HCT116 (cell line): ENCODE measurements around the gene LHPP. TPM values are rescaled to one million over a fixed set of nuclear protein-coding genes. Genes with fewer than 3 reads are reported as not detected.

ENCODE experiments used
- ATAC-seq: fragments of 200-7000 bp; cut with Tn5 transposase; 2 replicates; pipeline ENCODE4 v1.9.1; 2020; ENCODE audit warnings: mild to moderate bottlenecking, moderate library complexity
- Bru-seq: library from RNA; stranded (reverse); fragments of 400-500 nt; gene quantifications from one replicate; lab custom pipeline; 2021; lab: Mats Ljungman, UMichigan
- BruChase-seq, 2 experiments: library from RNA; stranded (reverse); fragments of 400-500 nt; gene quantifications; one replicate each; lab custom pipeline; 2021; lab: Mats Ljungman, UMichigan
- BruUV-seq: library from RNA; stranded (reverse); fragments of 400-500 nt; replicated peaks from 2 replicates; lab custom pipeline; 2021; lab: Mats Ljungman, UMichigan
- CTCF ChIA-PET: fragments of 300-600 bp; sonication (Branson Sonifier 250); formaldehyde crosslinking; loops from one replicate; lab custom pipeline; 2021; ENCODE audit warnings: antibody characterized with exemption; lab: Charles Lee
- POLR2A ChIA-PET: fragments of 300-600, 350-600 bp; sonication (Branson Sonifier 250); formaldehyde crosslinking; loops from one replicate; lab custom pipeline; 2021; ENCODE audit warnings: antibody characterized with exemption; lab: Charles Lee
- RAD21 ChIA-PET, 2 experiments: fragments of 300-600 bp; sonication (Branson Sonifier 250); formaldehyde crosslinking; loops; one replicate each; lab custom pipeline; 2023; ENCODE audit warnings: low total read pairs in 2 of 2; ENCODE audit not compliant: uncharacterized antibody in 2 of 2, unreplicated experiment in 2 of 2, low non-redundant PET in 1 of 2; lab: Charles Lee
- DNase-seq: peaks from one replicate; pipeline ENCODE4 v3.0.0-alpha.2; 2010; ENCODE audit warnings: low read depth, low spot score
- H2AFZ ChIP-seq: fragments of 200-600 bp; shearing (Covaris generic), sonication (generic); 2 replicates; pipeline ENCODE4 v1.6.1; 2017; ENCODE audit warnings: low read depth, mixed run types, mixed read lengths, antibody characterized with exemption, low read length; ENCODE audit not compliant: poor library complexity, severe bottlenecking
- H3K27ac ChIP-seq: 2 replicates; pipeline ENCODE4 v1.5.1; 2012; ENCODE audit warnings: low read depth, low read length
- H3K27me3 ChIP-seq: fragments of 200-600 bp; sonication (generic); 2 replicates; pipeline ENCODE4 v1.6.1; 2016; ENCODE audit warnings: mixed run types, low read length, mixed read lengths; ENCODE audit not compliant: insufficient read depth
- H3K36me3 ChIP-seq, 2 experiments: fragments of 200-500 bp in 1 of 2; fragments of 200-600 bp in 1 of 2; sonication (Bioruptor generic) in 1 of 2; sonication (generic) in 1 of 2; 2 replicates each; pipeline versions ENCODE4 v1.5.1 to v1.6.1; 2014 to 2016; ENCODE audit warnings: low read length in 2 of 2, inconsistent platforms in 1 of 2, mixed read lengths in 1 of 2, mixed run types in 1 of 2; ENCODE audit not compliant: insufficient read depth in 2 of 2, control insufficient read depth in 1 of 2
- H3K4me1 ChIP-seq, 2 experiments: fragments of 200-600 bp in 1 of 2; sonication (generic) in 1 of 2; 2 replicates each; pipeline versions ENCODE4 v1.5.1 to v1.6.1; 2012 to 2017; ENCODE audit warnings: low read length in 2 of 2, inconsistent platforms in 1 of 2, mild to moderate bottlenecking in 1 of 2, mixed read lengths in 1 of 2, mixed run types in 1 of 2, moderate library complexity in 1 of 2; ENCODE audit not compliant: insufficient read depth in 2 of 2, control insufficient read depth in 1 of 2
- H3K4me2 ChIP-seq: fragments of 200-600 bp; sonication (generic); 2 replicates; pipeline ENCODE4 v1.6.1; 2017; ENCODE audit warnings: mixed run types, low read length, mixed read lengths
- H3K4me3 ChIP-seq, 2 experiments: fragments of 200-600 bp in 1 of 2; sonication (generic) in 1 of 2; replicated peaks in 1 of 2; 2 replicates each; pipeline ENCODE4 v1.5.1; 2011 to 2016; ENCODE audit warnings: low read length in 2 of 2, control low read depth in 1 of 2, low read depth in 1 of 2, mild to moderate bottlenecking in 1 of 2, mixed read lengths in 1 of 2, mixed run types in 1 of 2
- H3K79me2 ChIP-seq: fragments of 200-600 bp; sonication (generic); 2 replicates; pipeline ENCODE4 v1.6.1; 2017; ENCODE audit warnings: mild to moderate bottlenecking, mixed run types, low read length, moderate library complexity, mixed read lengths; ENCODE audit not compliant: insufficient read depth
- H3K9ac ChIP-seq: fragments of 200-600 bp; sonication (generic); 2 replicates; pipeline ENCODE4 v1.6.1; 2016; ENCODE audit warnings: low read length, mixed read lengths
- H3K9me2 ChIP-seq: fragments of 200-600 bp; sonication (generic), shearing (Covaris generic); 2 replicates; pipeline ENCODE4 v1.6.1; 2017; ENCODE audit warnings: mixed run types, mild to moderate bottlenecking, moderate library complexity; ENCODE audit not compliant: insufficient read depth
- H3K9me3 ChIP-seq, 2 experiments: fragments of 200-500 bp in 1 of 2; fragments of 200-600 bp in 1 of 2; sonication (Bioruptor generic) in 1 of 2; sonication (generic) in 1 of 2; 2 replicates each; pipeline ENCODE4 v1.6.1; 2014 to 2017; ENCODE audit warnings: low read length in 2 of 2, mixed read lengths in 2 of 2, inconsistent platforms in 1 of 2, low read depth in 1 of 2, mild to moderate bottlenecking in 1 of 2, mixed run types in 1 of 2, moderate library complexity in 1 of 2; ENCODE audit not compliant: control insufficient read depth in 1 of 2, insufficient read depth in 1 of 2
- H4K20me1 ChIP-seq: fragments of 200-600 bp; sonication (generic), shearing (Covaris generic); 2 replicates; pipeline ENCODE4 v1.6.1; 2017; ENCODE audit warnings: mixed run types, mild to moderate bottlenecking, moderate library complexity; ENCODE audit not compliant: insufficient read depth
- CBX3 ChIP-seq: IDR thresholded peaks from 2 replicates; pipeline ENCODE4 v1.6.1; 2012; ENCODE audit warnings: low read depth
- CEBPB ChIP-seq: IDR thresholded peaks from 2 replicates; pipeline ENCODE4 v1.6.1; 2012; ENCODE audit warnings: low read depth
- EGR1 ChIP-seq: IDR thresholded peaks from 2 replicates; pipeline ENCODE4 v1.6.1; 2012; ENCODE audit warnings: low read depth
- EZH2 ChIP-seq: fragments of 200-600 bp; sonication (generic); IDR thresholded peaks from 2 replicates; pipeline ENCODE4 v1.6.1; 2017; ENCODE audit warnings: antibody characterized with exemption, mixed run types
- EZH2phosphoT487 ChIP-seq: fragments of 200-600 bp; IDR thresholded peaks from 2 replicates; pipeline ENCODE4 v1.6.1; 2018; ENCODE audit warnings: antibody characterized with exemption, borderline replicate concordance
- FOSL1 ChIP-seq: IDR thresholded peaks from 2 replicates; pipeline ENCODE4 v1.6.1; 2012; ENCODE audit warnings: low read depth
- JUND ChIP-seq: IDR thresholded peaks from 2 replicates; pipeline ENCODE4 v1.6.1; 2012
- POLR2A ChIP-seq: IDR thresholded peaks from 2 replicates; pipeline ENCODE4 v1.7.0; 2011; ENCODE audit warnings: borderline replicate concordance; ENCODE audit not compliant: insufficient read depth, insufficient read length; ENCODE audit errors: extremely low read depth
- POLR2AphosphoS5 ChIP-seq: IDR thresholded peaks from 2 replicates; pipeline ENCODE4 v1.6.1; 2011; ENCODE audit warnings: mild to moderate bottlenecking, low read depth, low read length, moderate library complexity
- RAD21 ChIP-seq: IDR thresholded peaks from 2 replicates; pipeline ENCODE4 v1.6.1; 2012; ENCODE audit warnings: low read depth, mild to moderate bottlenecking
- REST ChIP-seq: IDR thresholded peaks from 2 replicates; pipeline ENCODE4 v1.6.1; 2012; ENCODE audit warnings: low read depth
- SIN3A ChIP-seq: IDR thresholded peaks from 2 replicates; pipeline ENCODE4 v1.6.1; 2012; ENCODE audit warnings: low read depth
- SP1 ChIP-seq: IDR thresholded peaks from 2 replicates; pipeline ENCODE4 v1.6.1; 2012; ENCODE audit warnings: low read depth
- SRF ChIP-seq: IDR thresholded peaks from 2 replicates; pipeline ENCODE4 v1.6.1; 2012; ENCODE audit warnings: low read depth
- TCF7L2 ChIP-seq: IDR thresholded peaks from 2 replicates; pipeline ENCODE4 v1.7.0; 2011; ENCODE audit warnings: borderline replicate concordance, inconsistent platforms; ENCODE audit not compliant: insufficient read depth, insufficient read length; ENCODE audit errors: extremely low read depth
- YY1 ChIP-seq: IDR thresholded peaks from 2 replicates; pipeline ENCODE4 v1.6.1; 2011; ENCODE audit warnings: low read length, low read depth, moderate library complexity, mild to moderate bottlenecking; ENCODE audit not compliant: insufficient replicate concordance; ENCODE audit errors: extremely low read depth
- ZFX ChIP-seq: fragments of 450-650 bp; IDR thresholded peaks from 2 replicates; pipeline ENCODE4 v1.6.1; 2017
- ZNF274 ChIP-seq: fragments of 200-500 bp; sonication (Bioruptor generic); IDR thresholded peaks from 2 replicates; pipeline ENCODE4 v1.6.1; 2014; ENCODE audit warnings: mild to moderate bottlenecking, low read depth, low read length, inconsistent platforms
- intact Hi-C: fragments of 100-400 bp; cut with micrococcal nuclease; formaldehyde crosslinking; loops from 2 replicates; pipeline ENCODE4 v1.10.0; 2022
- long read RNA-seq: library from polyadenylated mRNA; unstranded; transcript quantifications from one replicate; pipeline ENCODE4 v2.0.0, GENCODE V29; 2021; ENCODE audit not compliant: unreplicated experiment
- polyA plus RNA-seq: library from polyadenylated mRNA; unstranded; fragments of >200 nt; gene quantifications from 2 replicates; pipeline ENCODE4 v1.2.1, GENCODE V29; 2012; ENCODE audit warnings: missing spikeins
- total RNA-seq: library from RNA; stranded (reverse); gene quantifications from one replicate; pipeline ENCODE4 v1.2.1, GENCODE V29; 2021; ENCODE audit not compliant: unreplicated experiment
- TF ChIP-seq, protein P1 (sequence below): IDR thresholded peaks from 2 replicates; pipeline ENCODE4 v1.6.1; 2012
- TF ChIP-seq, protein P2 (sequence below), 3 experiments: fragments of 200-600 bp in 1 of 3; sonication (generic) in 1 of 3; IDR thresholded peaks in 2 of 3; conservative IDR thresholded peaks in 1 of 3; 2 replicates each; pipeline ENCODE4 v1.5.1; 2012 to 2017; ENCODE audit warnings: low read depth in 2 of 3, low read length in 2 of 3, antibody characterized with exemption in 1 of 3, borderline replicate concordance in 1 of 3, control low read depth in 1 of 3, mild to moderate bottlenecking in 1 of 3, mixed read lengths in 1 of 3, mixed run types in 1 of 3, moderate library complexity in 1 of 3; ENCODE audit not compliant: insufficient read depth in 1 of 3

Gene LHPP, protein sequence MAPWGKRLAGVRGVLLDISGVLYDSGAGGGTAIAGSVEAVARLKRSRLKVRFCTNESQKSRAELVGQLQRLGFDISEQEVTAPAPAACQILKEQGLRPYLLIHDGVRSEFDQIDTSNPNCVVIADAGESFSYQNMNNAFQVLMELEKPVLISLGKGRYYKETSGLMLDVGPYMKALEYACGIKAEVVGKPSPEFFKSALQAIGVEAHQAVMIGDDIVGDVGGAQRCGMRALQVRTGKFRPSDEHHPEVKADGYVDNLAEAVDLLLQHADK
- total RNA-seq (45.8 TPM), Bru-seq, nascent RNA (percentile 58 among the genes with signal in this experiment), BruChase-seq, experiment 1, labeled RNA remaining after a 6-hour chase (percentile 56 among the genes with signal in this experiment), BruChase-seq, experiment 2, labeled RNA remaining after a 2-hour chase (percentile 60 among the genes with signal in this experiment)
- 56.9 and 58.2 TPM in 2 replicates for polyA plus RNA-seq
- long read RNA-seq, transcript LHPP-202 (7 exons, 1,622 nt) = major isoform, 19 of 50 reads
- long read RNA-seq, partial matches to known transcripts = 12 of 50 reads
- long read RNA-seq, other reads (novel, unspliced or antisense) = 15 of 50 reads

DNA sequence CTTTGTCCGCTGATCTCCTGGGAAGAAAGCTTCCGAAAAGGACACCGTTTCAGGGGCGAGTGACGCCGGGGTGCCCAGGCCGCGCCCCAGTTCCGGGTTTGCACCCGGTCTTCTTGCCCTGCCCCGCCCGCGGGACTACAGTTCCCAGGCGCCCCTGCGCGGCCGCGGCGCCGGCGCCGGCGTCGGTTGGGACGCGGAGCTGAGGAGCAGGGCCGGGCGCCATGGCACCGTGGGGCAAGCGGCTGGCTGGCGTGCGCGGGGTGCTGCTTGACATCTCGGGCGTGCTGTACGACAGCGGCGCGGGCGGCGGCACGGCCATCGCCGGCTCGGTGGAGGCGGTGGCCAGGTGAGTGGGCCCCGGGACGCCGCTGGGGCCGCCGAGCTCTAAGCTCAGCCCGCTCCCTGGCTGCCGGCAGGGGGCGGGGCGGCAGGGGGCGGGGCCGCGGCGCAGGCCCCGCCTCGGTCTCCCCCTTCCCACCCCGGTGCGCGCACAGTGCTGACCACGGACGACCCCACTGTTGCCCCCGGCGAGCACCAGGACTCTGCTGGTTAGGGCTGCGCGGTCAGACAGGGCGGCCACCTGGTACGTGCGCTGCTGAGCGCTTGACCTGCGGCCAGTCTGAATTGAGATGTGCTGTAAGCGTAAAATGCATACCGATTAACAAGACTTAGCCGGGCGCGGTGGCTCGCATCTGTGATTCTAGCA is at the start of gene LHPP:
Gene LHPP (plus strand): TSS at position 182 of the 706 bp plus-strand sequence. CDS start 40 bp downstream, at position 222.
- peak within 1 kb of the TSS; percentile 69 for H3K27ac ChIP-seq
- RAD21 ChIA-PET = no interaction called here
- peaks cover 6 to 36% of the 10 kb centered on the region in 2 experiments; a peak in 3 of 4 replicates for H3K4me1 ChIP-seq
- TF ChIP-seq CEBPB (no peak), ZNF274 (no peak), CBX3 (no peak), REST (no peak), SRF (no peak), YY1 (peak; percentile 92), ZFX (peak; percentile 82; the same call in 1 of the 2 replicates), JUND (no peak), RAD21 (no peak), SIN3A (no peak), EGR1 (no peak), TCF7L2 (no peak), POLR2A (peak; percentile 67), EZH2 (no peak), SP1 (peak; percentile 20; the same call in 1 of the 2 replicates), FOSL1 (no peak), EZH2phosphoT487 (no peak), POLR2AphosphoS5 (peak; percentile 92)
- TF ChIP-seq, protein P1, sequence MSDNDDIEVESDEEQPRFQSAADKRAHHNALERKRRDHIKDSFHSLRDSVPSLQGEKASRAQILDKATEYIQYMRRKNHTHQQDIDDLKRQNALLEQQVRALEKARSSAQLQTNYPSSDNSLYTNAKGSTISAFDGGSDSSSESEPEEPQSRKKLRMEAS = no peak
- TF ChIP-seq, protein P2, sequence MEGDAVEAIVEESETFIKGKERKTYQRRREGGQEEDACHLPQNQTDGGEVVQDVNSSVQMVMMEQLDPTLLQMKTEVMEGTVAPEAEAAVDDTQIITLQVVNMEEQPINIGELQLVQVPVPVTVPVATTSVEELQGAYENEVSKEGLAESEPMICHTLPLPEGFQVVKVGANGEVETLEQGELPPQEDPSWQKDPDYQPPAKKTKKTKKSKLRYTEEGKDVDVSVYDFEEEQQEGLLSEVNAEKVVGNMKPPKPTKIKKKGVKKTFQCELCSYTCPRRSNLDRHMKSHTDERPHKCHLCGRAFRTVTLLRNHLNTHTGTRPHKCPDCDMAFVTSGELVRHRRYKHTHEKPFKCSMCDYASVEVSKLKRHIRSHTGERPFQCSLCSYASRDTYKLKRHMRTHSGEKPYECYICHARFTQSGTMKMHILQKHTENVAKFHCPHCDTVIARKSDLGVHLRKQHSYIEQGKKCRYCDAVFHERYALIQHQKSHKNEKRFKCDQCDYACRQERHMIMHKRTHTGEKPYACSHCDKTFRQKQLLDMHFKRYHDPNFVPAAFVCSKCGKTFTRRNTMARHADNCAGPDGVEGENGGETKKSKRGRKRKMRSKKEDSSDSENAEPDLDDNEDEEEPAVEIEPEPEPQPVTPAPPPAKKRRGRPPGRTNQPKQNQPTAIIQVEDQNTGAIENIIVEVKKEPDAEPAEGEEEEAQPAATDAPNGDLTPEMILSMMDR (IDR thresholded peaks at IDR 0.05 in 2 of 3, conservative IDR thresholded peaks at IDR 0.05 in 1 of 3; ENCODE audit: borderline replicate concordance in 1 of 3, insufficient read depth in 1 of 3, low read depth in 2 of 3, low read length in 2 of 3) = peak in 1 of 3 experiments; percentile 20; a peak in 2 of 6 replicates

More for the DNA sequence above, at the start of gene LHPP:
- Histone ChIP-seq H3K4me3 (peak within 1 kb of the TSS; percentile 66 to 85), H3K9ac (peak within 1 kb of the TSS; percentile 63), H2AFZ (peak within 1 kb of the TSS; percentile 28), H3K36me3 (no peaks in the 10 kb centered on the region), H3K9me3 (no peaks in the 10 kb centered on the region), H3K27me3 (no peaks in the 10 kb centered on the region), H3K9me2 (no peaks in the 10 kb centered on the region), H3K79me2 (no peaks in the 10 kb centered on the region), H4K20me1 (no peaks in the 10 kb centered on the region), H3K4me2 (peak within 1 kb of the TSS; percentile 73)
- intact Hi-C loops = no loop called here
- ChIA-PET CTCF (interaction anchor here (0.6 to 1.9 kb wide), 5 partner anchors 10 to 564 kb away, joined by 3 to 7 read pairs (median 4); partner anchors contain the start of gene OAT), POLR2A (interaction anchor here (0.7 to 2.0 kb wide), 4 partner anchors 9 to 466 kb away, joined by 3 to 10 read pairs (median 4); partner anchors contain the start of gene OAT)
- DNase-seq (peak; percentile 69), ATAC-seq (peak; percentile 98)
- BruUV-seq = no TSS peak
